K562 (cell line): Measurements from ENCODE around the gene NRP1. TPM values are rescaled to one million over a fixed set of nuclear protein-coding genes. Genes with fewer than 3 reads are reported as not detected.

Source experiments
- ATAC-seq: fragments of 200-7000 bp; cut with Tn5 transposase; 3 replicates; pipeline ENCODE4 v1.9.1; 2020; ENCODE audit warnings: moderate library complexity
- BruUV-seq: library from RNA; stranded (reverse); fragments of 400-500 nt; replicated peaks from 2 replicates; lab custom pipeline; 2021; lab: Mats Ljungman, UMichigan
- CTCF ChIA-PET: fragments of 300-600 bp; formaldehyde crosslinking; extraction: SDS; loops from one replicate; lab custom pipeline; 2021; ENCODE audit warnings: low intra/inter-chr PET ratio; lab: Yijun Ruan, JAX
- POLR2A ChIA-PET: fragments of 300-600, 350-650 bp; sonication (Branson Sonifier 250); formaldehyde crosslinking; extraction: SDS; loops from one replicate; lab custom pipeline; 2021; ENCODE audit warnings: antibody characterized with exemption, inconsistent platforms; lab: Yijun Ruan, JAX
- DNase-seq, 4 experiments: peaks; one replicate each; pipeline versions ENCODE4 v3.0.0 to v3.0.0-alpha.2; 2011 to 2018; ENCODE audit warnings: low spot score in 3 of 4, mixed read lengths in 3 of 4; ENCODE audit errors: extremely low read depth in 1 of 4
- FAIRE-seq: peaks from 2 replicates; lab custom pipeline; 2011; peaks lifted over from hg19 to GRCh38; lab: Jason Lieb, UNC
- H2AFZ ChIP-seq: 2 replicates; pipeline ENCODE4 v1.6.0; 2011; ENCODE audit warnings: low read depth, low read length, control low read depth, inconsistent platforms
- H3K27ac ChIP-seq: fragments of 200-600 bp; 3 replicates; pipeline ENCODE4 v1.8.0; 2011; ENCODE audit warnings: low read depth, mild to moderate bottlenecking, control low read depth, inconsistent platforms, low read length, moderate library complexity, mixed read lengths; ENCODE audit errors: extremely low read depth
- H3K27me3 ChIP-seq, 2 experiments: fragments of 300-600 bp in 1 of 2; 2 replicates in 1 of 2; 3 replicates in 1 of 2; pipeline versions ENCODE4 v1.6.0 to v1.8.0; 2011; ENCODE audit warnings: inconsistent platforms in 2 of 2, low read length in 2 of 2, mild to moderate bottlenecking in 1 of 2, mixed read lengths in 1 of 2, moderate library complexity in 1 of 2; ENCODE audit not compliant: control insufficient read depth in 2 of 2, insufficient read depth in 2 of 2
- H3K36me3 ChIP-seq: fragments of 300-600 bp; 3 replicates; pipeline ENCODE4 v1.8.0; 2011; ENCODE audit warnings: mild to moderate bottlenecking, low read length, inconsistent platforms; ENCODE audit not compliant: control insufficient read depth, insufficient read depth
- H3K4me1 ChIP-seq, 2 experiments: fragments of 200-600 bp in 1 of 2; replicated peaks in 1 of 2; 2 replicates in 1 of 2; 3 replicates in 1 of 2; pipeline versions ENCODE4 v1.5.1 to v1.8.0; 2011; ENCODE audit warnings: inconsistent platforms in 2 of 2, low read length in 2 of 2, mild to moderate bottlenecking in 1 of 2, mixed read lengths in 1 of 2, moderate library complexity in 1 of 2; ENCODE audit not compliant: control insufficient read depth in 2 of 2, insufficient read depth in 2 of 2
- H3K4me2 ChIP-seq: 2 replicates; pipeline ENCODE4 v1.6.1; 2011; ENCODE audit warnings: low read length, control low read depth, inconsistent platforms, mixed read lengths; ENCODE audit not compliant: insufficient read depth
- H3K4me3 ChIP-seq: fragments of 200-600 bp; sonication (generic), shearing (Covaris generic); 2 replicates; pipeline ENCODE4 v1.5.1; 2016; ENCODE audit warnings: control low read depth, inconsistent platforms
- H3K79me2 ChIP-seq: fragments of 200-600 bp; 3 replicates; pipeline ENCODE4 v1.8.0; 2011; ENCODE audit warnings: low read length, inconsistent platforms; ENCODE audit not compliant: control insufficient read depth, insufficient read depth
- H3K9ac ChIP-seq, 2 experiments: 2 replicates each; pipeline versions ENCODE4 v1.6.0 to v1.6.1; 2011; ENCODE audit warnings: low read depth in 2 of 2, low read length in 2 of 2, control low read depth in 1 of 2, inconsistent platforms in 1 of 2, mild to moderate bottlenecking in 1 of 2, mixed read lengths in 1 of 2; ENCODE audit not compliant: insufficient read depth in 1 of 2
- H3K9me1 ChIP-seq: one replicate; pipeline ENCODE4 v1.6.0; 2011; ENCODE audit warnings: inconsistent platforms, mild to moderate bottlenecking, low read length, moderate library complexity; ENCODE audit not compliant: control insufficient read depth, insufficient read depth
- H3K9me3 ChIP-seq: replicated peaks from 2 replicates; pipeline ENCODE4 v1.5.1; 2011; ENCODE audit warnings: low read depth, low read length, inconsistent platforms; ENCODE audit not compliant: control insufficient read depth, insufficient read depth
- H4K20me1 ChIP-seq: replicated peaks from 2 replicates; pipeline ENCODE4 v1.6.1; 2011; ENCODE audit warnings: low read length, inconsistent platforms, mixed read lengths; ENCODE audit not compliant: control insufficient read depth, insufficient read depth
- AFF1 ChIP-seq, 2 experiments: fragments of 450-650 bp; IDR thresholded peaks; 2 replicates each; pipeline ENCODE4 v1.6.1; 2018; ENCODE audit warnings: mild to moderate bottlenecking in 2 of 2, low read depth in 1 of 2; ENCODE audit not compliant: partially characterized antibody in 2 of 2
- CAMTA2 ChIP-seq: fragments of 250-450 bp; sonication (Bioruptor Pico); conservative IDR thresholded peaks from 2 replicates; pipeline ENCODE4 v1.5.1; 2022
- COPS2 ChIP-seq: fragments of 450-650 bp; conservative IDR thresholded peaks from 2 replicates; pipeline ENCODE4 v1.6.1; 2016; ENCODE audit warnings: mild to moderate bottlenecking, moderate library complexity
- ETV1 ChIP-seq: fragments of 450-650 bp; conservative IDR thresholded peaks from 2 replicates; pipeline ENCODE4 v1.6.1; 2016; ENCODE audit warnings: missing genetic modification characterization, control low read depth, low read depth, missing compliant biosample characterization
- FOXA3 ChIP-seq, 2 experiments: fragments of 450-650 bp in 1 of 2; sonication (generic) in 1 of 2; formaldehyde crosslinking; IDR thresholded peaks in 1 of 2; conservative IDR thresholded peaks in 1 of 2; 2 replicates each; pipeline versions ENCODE4 v1.4.0 to v1.8.0; 2020 to 2022; ENCODE audit warnings: mild to moderate bottlenecking in 2 of 2, missing genetic modification reagents in 1 of 2
- HDAC6 ChIP-seq: IDR thresholded peaks from 2 replicates; pipeline ENCODE4 v1.6.1; 2012; ENCODE audit warnings: low read depth, mild to moderate bottlenecking, control low read depth, inconsistent platforms, low read length, moderate library complexity
- MBD1 ChIP-seq: fragments of 250-450 bp; sonication (Bioruptor Pico); IDR thresholded peaks from 2 replicates; pipeline ENCODE4 v1.8.0; 2022; ENCODE audit warnings: inconsistent platforms
- NFYB ChIP-seq: IDR thresholded peaks from 2 replicates; pipeline ENCODE4 v1.6.1; 2011; ENCODE audit warnings: mild to moderate bottlenecking, moderate library complexity; ENCODE audit not compliant: insufficient read length; ENCODE audit errors: extremely low read depth
- RBM39 ChIP-seq: fragments of 200-400 bp; formaldehyde crosslinking; optimal IDR thresholded peaks from 2 replicates; pipeline ENCODE3; 2018; ENCODE audit warnings: low read depth, low read length
- U2AF1 ChIP-seq: fragments of 200-400 bp; formaldehyde crosslinking; optimal IDR thresholded peaks from 2 replicates; pipeline ENCODE3; 2017; ENCODE audit warnings: mild to moderate bottlenecking, low read depth, low read length, moderate library complexity
- ZNF41 ChIP-seq: fragments of 250-450 bp; sonication (Bioruptor Pico); conservative IDR thresholded peaks from 2 replicates; pipeline ENCODE4 v1.4.0; 2020; ENCODE audit warnings: mild to moderate bottlenecking
- ZNF561 ChIP-seq: fragments of 450-650 bp; formaldehyde crosslinking; conservative IDR thresholded peaks from 2 replicates; pipeline ENCODE4 v1.4.0; 2020; ENCODE audit warnings: mild to moderate bottlenecking, moderate library complexity
- WGBS: fragments of 100-300 bp; shearing (Covaris generic); methylation state at CpG from one replicate; pipeline ENCODE4 v1.1.6; 2016; ENCODE audit warnings: low coverage, mixed read lengths; ENCODE audit not compliant: insufficient coverage; ENCODE audit errors: missing lambda C conversion rate; 5-methylcytosine and 5-hydroxymethylcytosine counted together
- in situ Hi-C: fragments of 300-500 bp; cut with MboI; formaldehyde crosslinking; loops from 4 replicates; pipeline ENCODE4 v1.15.0; 2018; ENCODE audit warnings: inconsistent platforms, mixed read lengths
- intact Hi-C: fragments of 100-400 bp; cut with micrococcal nuclease; formaldehyde crosslinking; loops from 2 replicates; pipeline ENCODE4 v1.14.2; 2022
- polyA plus RNA-seq, 8 experiments: library from polyadenylated mRNA; depleted of rRNA in 4 of 8; stranded (reverse) in 5 of 8; unstranded in 3 of 8; fragments of >200 nt; fragmentation: Nextera tagmentation in 2 of 8; fragmentation: Illumina TruSeq in 1 of 8; extraction: Ambion mirVana in 2 of 8; extraction: Trizol in 1 of 8; gene quantifications; 2 replicates each; pipeline versions ENCODE4 v1.2.1 to v1.2.3, GENCODE V29; 2011 to 2014; ENCODE audit warnings: inconsistent platforms in 1 of 8, missing spikeins in 1 of 8
- total RNA-seq, 7 experiments: library from RNA; depleted of rRNA in 6 of 7; stranded (reverse); fragments of >200 nt in 6 of 7; fragmentation: Illumina TruSeq in 2 of 7; extraction: Trizol in 2 of 7; gene quantifications; 2 replicates each; pipeline versions ENCODE4 v1.2.1 to v1.2.3, GENCODE V29; 2011 to 2021; ENCODE audit warnings: low replicate concordance in 1 of 7
- TF ChIP-seq, protein P1 (sequence below), 3 experiments: fragments of 200-800 bp in 1 of 3; sonication (Bioruptor generic) in 1 of 3; sonication (generic) in 1 of 3; formaldehyde crosslinking in 1 of 3; IDR thresholded peaks; 2 replicates each; pipeline versions ENCODE4 v1.6.1 to v1.8.0; 2016 to 2022; ENCODE audit warnings: mild to moderate bottlenecking in 2 of 3, missing compliant biosample characterization in 2 of 3, missing genetic modification characterization in 2 of 3, missing genetic modification reagents in 1 of 3

NRP1 gene
- total and polyA plus RNA-seq, 9 of the 15 experiments (the other 6 are each of a cell fraction or from before 2014, with no cell fraction given), result 0.01 to 0.38 (median 0.04) TPM; not detected in 5

GRCh38 chr10:33290321-33291052 is 44.0 kb downstream of the NRP1 start (continued):
- TF ChIP-seq MBD1 (no peak), NFYB (no peak), ETV1 (tag) (no peak), COPS2 (no peak)
- TF ChIP-seq, protein P1, sequence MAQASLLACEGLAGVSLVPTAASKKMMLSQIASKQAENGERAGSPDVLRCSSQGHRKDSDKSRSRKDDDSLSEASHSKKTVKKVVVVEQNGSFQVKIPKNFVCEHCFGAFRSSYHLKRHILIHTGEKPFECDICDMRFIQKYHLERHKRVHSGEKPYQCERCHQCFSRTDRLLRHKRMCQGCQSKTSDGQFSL (CRISPR knock-in tag; IDR thresholded peaks at IDR 0.05), result no peak
- TF ChIP-seq, protein P1 (tag; IDR thresholded peaks at IDR 0.05), result no peak

- peaks cover 0 to 3% of the 10 kb centered on the region in 2 experiments; a peak in 2 of 5 replicates for H3K27me3 ChIP-seq
- ChIA-PET CTCF (no interaction called here), POLR2A (no interaction called here)
- intact Hi-C loops (no loop called here), in situ Hi-C loops (no loop called here)
- ATAC-seq (no peak), DNase-seq (no peak), FAIRE-seq (no peak)
- H3K9ac ChIP-seq, result no peak overlapping the region
- H3K36me3 ChIP-seq, result no peaks in the 10 kb centered on the region
- H3K4me3 ChIP-seq, result no peak overlapping the region
- H3K9me1 ChIP-seq, result no peaks in the 10 kb centered on the region
- no TSS peak for BruUV-seq
- no peaks in the 10 kb centered on the region for H4K20me1 ChIP-seq
- H3K9me3 ChIP-seq, result no peaks in the 10 kb centered on the region
- H3K27ac ChIP-seq, result no peak overlapping the region
- H3K79me2 ChIP-seq, result no peaks in the 10 kb centered on the region
- H2AFZ ChIP-seq, result no peak overlapping the region
- H3K4me1 ChIP-seq, result no peaks in the 10 kb centered on the region
- no peak overlapping the region for H3K4me2 ChIP-seq
- whole genome bisulfite sequencing, result 5% methylated on average over 8 of the region's 8 CpGs
- TF ChIP-seq FOXA3 (CRISPR knock-in tag; conservative IDR thresholded peaks at IDR 0.05 in 1 of 2, IDR thresholded peaks at IDR 0.05 in 1 of 2) (no peak), U2AF1 (no peak), HDAC6 (no peak), ZNF561 (no peak), AFF1 (IDR thresholded peaks at IDR 0.05; ENCODE audit: low read depth in 1 of 2, partially characterized antibody in 2 of 2) (no peak), ZNF41 (no peak), CAMTA2 (CRISPR knock-in tag) (no peak), RBM39 (no peak)
Observed at GRCh38 chr10:33289776-33290175, 44.7 kb downstream of the NRP1 start.
